ENCODE data around the gene ERP27.

ERP27 gene

DNA sequence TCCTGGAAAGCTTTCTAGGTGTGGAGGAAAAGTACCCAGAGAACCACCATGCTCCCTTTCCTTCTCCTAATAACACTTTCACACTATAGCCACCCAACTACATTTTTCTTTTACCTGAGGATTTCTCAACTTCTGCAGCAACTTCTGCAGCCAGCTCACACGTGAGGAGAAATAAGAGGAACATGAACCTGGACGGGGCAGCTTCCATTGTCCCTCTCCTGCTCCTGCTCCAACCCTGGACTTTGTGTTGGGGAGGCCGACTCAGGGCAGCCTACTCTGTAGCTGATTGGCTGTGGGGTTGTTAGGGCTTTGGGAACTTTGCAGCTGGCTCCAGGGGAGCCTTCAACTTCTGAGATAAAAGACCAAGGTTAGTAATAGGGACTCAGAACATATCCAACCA lies at the start of gene ERP27:
ERP27 (minus strand) TSS at position 237 of the 400 bp plus-strand sequence; CDS start at position 208, 29 bp downstream.
- no peak for DNase-seq (ENCODE audit: low read depth in 2 of 2)

DNA sequence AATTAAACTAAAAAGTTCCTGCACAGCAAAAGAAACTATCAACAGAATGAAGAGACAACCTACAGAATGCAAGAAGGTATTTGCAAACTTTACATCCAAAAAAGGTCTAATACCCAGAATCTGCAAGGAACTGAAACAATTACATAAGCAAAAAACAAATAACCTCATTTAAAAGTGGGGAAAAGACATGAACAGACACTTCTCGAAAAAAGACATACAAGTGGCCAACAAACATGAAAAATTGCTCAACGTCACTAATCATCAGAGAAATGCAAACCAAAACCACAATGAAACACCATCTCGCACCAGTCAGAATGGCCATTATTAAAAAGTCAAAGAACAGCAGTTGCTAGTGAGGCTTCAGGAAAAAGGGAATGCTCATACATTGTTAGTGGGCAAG lies 49.7 kb upstream of the ERP27 start:
- DNase-seq (ENCODE audit: low read depth in 2 of 2) = no peak

GRCh38 chr12:14986449-14986848 lies 48.1 kb upstream of the ERP27 start:
- DNase-seq (ENCODE audit: low read depth in 2 of 2) = no peak

GRCh38 chr12:14984766-14985285 lies 46.5 kb upstream of the ERP27 start:
- DNase-seq (ENCODE audit: low read depth in 2 of 2) = no peak

GRCh38 chr12:14984036-14984435 lies 45.7 kb upstream of the ERP27 start:
- DNase-seq (ENCODE audit: low read depth in 2 of 2) = no peak

DNA sequence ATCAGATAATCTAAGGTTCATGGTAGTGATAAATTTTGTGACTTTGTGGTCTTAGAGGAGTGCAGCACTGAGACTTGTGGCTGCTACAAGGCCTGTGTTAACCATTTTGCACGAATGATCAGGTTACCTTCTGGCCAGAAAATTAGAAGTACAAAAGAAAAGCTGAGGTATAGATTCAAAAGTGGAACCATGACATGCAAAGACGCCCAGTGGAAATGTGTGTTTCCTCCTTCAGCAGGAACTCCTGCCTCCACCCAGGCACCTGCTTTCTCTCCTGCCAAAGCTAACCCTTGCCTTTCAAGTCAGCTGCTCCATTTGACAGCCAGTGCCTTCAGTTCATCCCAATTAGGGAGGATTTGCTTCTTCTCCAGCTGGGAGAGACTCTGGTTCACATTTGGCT lies 44.7 kb upstream of the ERP27 start:
- DNase-seq (ENCODE audit: low read depth in 2 of 2) = no peak

DNA sequence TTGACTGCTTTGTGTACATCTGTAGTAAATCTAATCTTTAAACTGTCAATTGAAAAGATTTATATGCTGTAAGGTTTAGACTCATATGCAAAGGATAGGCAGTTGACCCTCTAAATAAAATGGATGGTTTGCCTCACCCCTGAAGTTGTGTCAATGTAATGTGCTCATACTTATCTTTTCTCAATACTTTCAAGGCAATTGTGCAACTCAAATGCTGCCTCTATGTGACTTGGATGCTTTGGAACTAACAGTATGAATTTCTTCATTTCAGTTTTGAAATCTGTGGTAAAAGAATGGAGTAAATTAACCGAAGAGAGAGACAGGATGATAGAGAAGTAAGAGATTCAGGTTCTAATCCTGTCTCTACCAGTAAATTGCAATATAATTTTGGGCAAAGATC lies 44.2 kb upstream of the ERP27 start:
- DNase-seq (ENCODE audit: low read depth in 2 of 2) = no peak

- no peak for DNase-seq (ENCODE audit: low read depth in 2 of 2)
These were observed 42.7 kb upstream of the ERP27 start for GRCh38 chr12:14981049-14981448.

- no peak for DNase-seq (ENCODE audit: low read depth in 2 of 2)
These were observed 41.1 kb upstream of the ERP27 start for GRCh38 chr12:14979468-14979867.

DNA sequence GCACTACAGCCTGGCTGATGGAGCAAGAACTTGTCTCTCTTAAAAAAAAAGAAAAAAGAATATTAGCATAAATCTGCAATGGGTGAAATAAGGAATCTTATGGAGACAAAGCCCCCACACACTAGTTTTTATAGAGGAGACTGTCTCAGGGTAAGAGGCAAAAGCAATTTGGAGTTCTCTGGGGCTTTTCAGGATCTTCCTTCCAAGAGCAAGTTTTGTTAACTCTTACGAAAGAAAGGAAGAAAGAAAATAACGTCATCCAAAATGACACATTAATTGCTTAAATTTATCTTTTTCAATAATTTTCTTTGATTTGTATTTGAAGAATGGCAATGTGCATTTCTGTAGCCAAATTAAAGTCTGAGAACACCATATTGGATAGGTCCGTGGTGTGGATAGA lies 38.3 kb upstream of the ERP27 start:
- DNase-seq (ENCODE audit: low read depth in 2 of 2) = no peak

- no peak for DNase-seq (ENCODE audit: low read depth in 2 of 2)
These were observed 37.1 kb upstream of the ERP27 start for GRCh38 chr12:14975457-14975856.

DNA sequence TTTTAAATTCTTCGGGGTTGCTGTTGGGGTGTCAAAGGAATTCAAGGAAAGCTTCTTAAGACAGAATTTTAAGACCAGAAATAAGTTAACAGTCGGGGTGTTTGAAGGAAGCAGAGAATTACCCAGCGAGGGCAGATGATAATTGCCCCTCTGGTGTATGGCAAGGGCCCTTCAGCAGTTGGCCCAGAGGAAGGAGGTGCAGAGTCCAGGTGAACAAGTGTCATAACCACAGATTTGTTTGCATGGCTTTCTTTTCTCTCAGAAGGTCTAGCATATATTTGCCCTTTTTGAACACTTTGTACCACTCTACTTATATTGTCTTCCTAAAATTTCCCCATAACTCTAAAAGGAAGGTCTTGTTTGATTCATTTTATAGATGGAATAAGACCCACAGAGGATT lies 36.3 kb upstream of the ERP27 start:
- DNase-seq (ENCODE audit: low read depth in 2 of 2) = no peak

GRCh38 chr12:14972816-14973215 lies 34.5 kb upstream of the ERP27 start, which contains the start of gene PDE6H:
TSS of gene PDE6H (plus strand) at chr12:14973042. CDS start at chr12:14978013, 4,971 bp downstream.
- no peak for DNase-seq (ENCODE audit: low read depth in 2 of 2)

DNA sequence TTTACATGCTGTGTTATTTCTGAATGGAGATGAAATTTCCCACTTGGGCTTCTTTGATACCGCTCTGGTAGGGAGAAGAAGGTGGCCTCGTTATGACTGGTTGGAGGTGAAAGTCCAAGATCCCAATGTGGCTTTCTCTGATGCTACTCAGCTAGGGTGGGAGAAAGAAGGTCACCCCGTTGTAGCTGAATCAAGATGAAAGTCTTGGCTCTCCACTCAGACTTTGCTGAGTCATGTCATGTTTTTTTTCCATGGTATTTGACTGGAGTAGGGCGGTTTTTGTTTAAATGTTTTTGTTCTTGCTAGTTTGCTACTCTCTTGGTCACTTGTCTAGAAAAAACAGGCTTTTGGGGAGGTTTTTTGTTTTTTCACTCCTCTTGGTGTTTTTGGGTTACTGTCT lies 32.1 kb upstream of the ERP27 start:
- DNase-seq (ENCODE audit: low read depth in 2 of 2) = no peak

DNA sequence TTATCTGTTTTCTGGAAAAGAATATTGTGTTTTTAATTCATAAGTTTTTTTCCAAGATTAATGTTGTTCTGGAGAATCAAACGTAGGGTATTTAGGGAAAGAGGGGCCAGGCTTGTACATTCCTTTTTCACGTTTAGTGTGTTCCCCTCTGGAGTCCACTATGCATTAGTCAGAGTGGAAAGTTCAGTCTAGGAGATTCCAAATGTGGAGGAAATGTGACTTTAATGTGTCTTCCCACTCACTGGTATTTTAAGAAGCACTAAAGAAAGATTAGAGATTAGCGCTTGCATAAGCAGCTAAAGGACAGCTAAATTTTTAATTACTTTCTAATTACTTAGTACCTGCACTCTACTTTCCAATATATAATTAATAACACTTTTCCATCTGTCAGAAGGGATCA lies 30.1 kb upstream of the ERP27 start:
- DNase-seq (ENCODE audit: low read depth in 2 of 2) = no peak

DNA sequence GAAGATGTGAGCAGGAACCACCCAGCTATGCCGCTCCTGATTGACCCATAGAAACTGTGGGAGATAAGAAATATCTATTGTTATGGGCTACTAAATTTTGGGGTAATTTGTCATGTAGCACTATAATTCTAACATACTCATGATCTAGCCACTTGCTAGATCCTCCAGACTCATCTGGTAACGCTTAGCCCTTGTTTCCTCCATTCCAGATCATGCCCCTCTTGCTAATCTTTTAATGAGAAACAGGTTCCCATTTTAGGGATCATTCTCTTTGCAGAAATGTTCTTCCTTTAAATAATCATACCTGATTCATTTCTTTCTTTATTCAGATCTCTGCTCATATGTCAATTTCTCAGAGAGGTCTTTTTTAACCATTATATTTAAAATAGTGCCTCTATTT lies 26.9 kb upstream of the ERP27 start:
- DNase-seq (ENCODE audit: low read depth in 2 of 2) = no peak

DNA sequence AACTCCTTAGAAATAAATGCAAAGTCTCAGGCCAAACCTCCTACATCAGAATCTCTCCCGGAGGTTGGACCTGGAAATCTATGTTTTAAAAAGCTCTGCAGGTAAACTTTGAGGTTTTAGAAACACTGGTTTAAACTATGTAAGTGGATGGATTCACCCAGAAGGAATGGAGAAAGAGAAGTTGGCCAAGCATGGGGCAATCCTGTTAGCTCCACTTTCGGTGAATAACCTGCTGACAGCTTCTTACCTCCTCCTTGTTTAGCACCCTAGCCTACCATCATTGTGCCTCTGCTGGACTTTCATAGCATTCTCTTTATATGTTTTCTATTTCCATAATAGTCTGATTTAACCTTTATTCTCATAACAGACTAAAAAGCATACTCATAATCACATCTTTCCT lies 26.1 kb upstream of the ERP27 start:
- DNase-seq (ENCODE audit: low read depth in 2 of 2) = no peak

DNA sequence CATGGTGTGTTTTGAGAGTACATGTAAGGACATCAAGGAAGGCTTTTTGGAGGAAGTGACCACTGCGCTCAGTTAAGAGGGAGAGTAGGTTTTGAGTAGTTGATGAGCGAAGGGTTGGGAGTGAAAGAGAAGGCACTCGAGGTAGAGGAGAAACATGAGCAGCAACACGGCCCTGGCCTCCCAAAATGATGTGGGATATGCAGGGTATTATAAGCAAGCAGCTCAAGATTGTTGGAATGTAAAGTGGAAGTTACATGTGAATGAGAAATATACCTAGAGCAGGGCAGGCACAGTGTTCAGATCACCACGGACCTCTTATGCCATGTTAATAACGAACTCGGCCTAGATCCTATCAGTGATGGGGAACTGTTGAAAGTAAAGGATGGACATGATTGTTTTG lies 25.2 kb upstream of the ERP27 start:
- no peak for DNase-seq (ENCODE audit: low read depth in 2 of 2)

- DNase-seq (ENCODE audit: low read depth in 2 of 2) = no peak
These were observed 24.5 kb upstream of the ERP27 start for GRCh38 chr12:14962797-14963196.

GRCh38 chr12:14962153-14962539 lies 23.8 kb upstream of the ERP27 start:
- no peak for DNase-seq (ENCODE audit: low read depth in 2 of 2)

GRCh38 chr12:14961466-14962152 lies 23.3 kb upstream of the ERP27 start, which contains the start of gene ARHGDIB:
TSS of gene ARHGDIB (minus strand) at chr12:14961601. CDS start at chr12:14950712, 10,889 bp downstream.
- no peak for DNase-seq (ENCODE audit: low read depth in 2 of 2)

- DNase-seq (ENCODE audit: low read depth in 2 of 2) = peak; percentile 58 to 64
These were observed 22.5 kb upstream of the ERP27 start for GRCh38 chr12:14960548-14961465.

Measured in fibroblast of skin of left quadriceps (primary cell).